Measurements from ENCODE around the gene ATF3. TPM values are rescaled to one million over a fixed set of nuclear protein-coding genes. Genes with fewer than 3 reads are reported as not detected.

Gene ATF3
- total RNA-seq, 1 experiment from 2014 or later, result 114 TPM

DNA sequence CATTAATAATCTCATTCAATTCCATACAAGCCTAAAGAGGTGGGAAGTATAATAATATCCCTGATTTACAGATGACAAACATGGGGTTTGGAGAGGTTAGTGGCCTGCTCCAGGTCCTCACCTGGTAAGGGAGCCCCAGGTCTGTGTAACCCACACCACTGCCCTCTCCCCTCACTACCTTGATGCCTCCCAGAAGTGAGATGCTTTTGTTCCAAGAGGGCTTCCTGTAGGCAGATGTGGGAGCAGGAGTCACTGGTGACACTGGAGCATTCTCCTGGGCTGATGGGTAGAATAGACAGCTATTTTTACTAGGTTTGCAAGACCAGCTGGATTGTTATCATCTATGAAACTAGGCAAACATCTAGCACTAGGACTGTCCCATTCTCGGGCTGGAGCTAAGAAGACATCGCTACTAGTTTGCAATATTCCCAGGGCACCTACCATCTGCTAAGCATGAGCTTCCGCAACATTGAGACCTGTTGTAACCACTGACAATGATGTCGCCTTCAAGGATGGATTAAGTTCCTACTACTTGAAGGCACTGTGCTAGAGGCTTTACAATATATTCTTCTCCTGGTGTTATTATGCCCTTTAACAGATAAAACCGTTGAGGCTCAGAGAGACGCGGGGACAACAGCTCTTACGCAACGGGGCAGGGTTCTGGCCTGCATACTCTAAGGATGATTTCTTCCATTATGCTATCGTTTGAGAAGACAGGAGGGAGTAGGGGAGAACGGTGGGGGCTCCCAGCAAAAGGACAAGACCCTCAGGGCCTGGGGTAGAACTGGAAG lies 56.0 kb downstream of the ATF3 start:
- Mint-ChIP-seq H3K4me1 (ENCODE audit: insufficient read depth, unreplicated experiment) (peaks cover 16% of the 10 kb centered on the region), H3K4me3 (ENCODE audit: unreplicated experiment) (no peak overlapping the region), H3K36me3 (ENCODE audit: insufficient read depth, unreplicated experiment) (no peaks in the 10 kb centered on the region), H3K27ac (ENCODE audit: low read depth, unreplicated experiment) (no peak overlapping the region), H3K27me3 (ENCODE audit: insufficient read depth, unreplicated experiment) (peaks cover 30% of the 10 kb centered on the region), H3K9me3 (ENCODE audit: unreplicated experiment) (no peaks in the 10 kb centered on the region)
- ChIA-PET CTCF (interaction anchor here (0.5 to 1.6 kb wide), 15 partner anchors 12 to 213 kb away, joined by 3 to 6 read pairs (median 3); no protein-coding TSS in a partner anchor), POLR2A (interaction anchor here (0.6 to 0.9 kb wide), 3 partner anchors 76 to 400 kb away, joined by 3 read pairs; partner anchors contain the start of genes NSL1 and TATDN3)
- DNase-seq (ENCODE audit: unreplicated experiment), result no peak
- TF ChIP-seq, protein P1, sequence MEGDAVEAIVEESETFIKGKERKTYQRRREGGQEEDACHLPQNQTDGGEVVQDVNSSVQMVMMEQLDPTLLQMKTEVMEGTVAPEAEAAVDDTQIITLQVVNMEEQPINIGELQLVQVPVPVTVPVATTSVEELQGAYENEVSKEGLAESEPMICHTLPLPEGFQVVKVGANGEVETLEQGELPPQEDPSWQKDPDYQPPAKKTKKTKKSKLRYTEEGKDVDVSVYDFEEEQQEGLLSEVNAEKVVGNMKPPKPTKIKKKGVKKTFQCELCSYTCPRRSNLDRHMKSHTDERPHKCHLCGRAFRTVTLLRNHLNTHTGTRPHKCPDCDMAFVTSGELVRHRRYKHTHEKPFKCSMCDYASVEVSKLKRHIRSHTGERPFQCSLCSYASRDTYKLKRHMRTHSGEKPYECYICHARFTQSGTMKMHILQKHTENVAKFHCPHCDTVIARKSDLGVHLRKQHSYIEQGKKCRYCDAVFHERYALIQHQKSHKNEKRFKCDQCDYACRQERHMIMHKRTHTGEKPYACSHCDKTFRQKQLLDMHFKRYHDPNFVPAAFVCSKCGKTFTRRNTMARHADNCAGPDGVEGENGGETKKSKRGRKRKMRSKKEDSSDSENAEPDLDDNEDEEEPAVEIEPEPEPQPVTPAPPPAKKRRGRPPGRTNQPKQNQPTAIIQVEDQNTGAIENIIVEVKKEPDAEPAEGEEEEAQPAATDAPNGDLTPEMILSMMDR (IDR thresholded peaks at IDR 0.05; ENCODE audit: unreplicated experiment), result no peak
- no TSS peak for BruUV-seq (replicated peaks)
- intact Hi-C loops (cut with micrococcal nuclease), result loop anchor here (1.0 to 2.0 kb wide), 2 partner anchors 118 to 330 kb away; no protein-coding TSS in a partner anchor

DNA sequence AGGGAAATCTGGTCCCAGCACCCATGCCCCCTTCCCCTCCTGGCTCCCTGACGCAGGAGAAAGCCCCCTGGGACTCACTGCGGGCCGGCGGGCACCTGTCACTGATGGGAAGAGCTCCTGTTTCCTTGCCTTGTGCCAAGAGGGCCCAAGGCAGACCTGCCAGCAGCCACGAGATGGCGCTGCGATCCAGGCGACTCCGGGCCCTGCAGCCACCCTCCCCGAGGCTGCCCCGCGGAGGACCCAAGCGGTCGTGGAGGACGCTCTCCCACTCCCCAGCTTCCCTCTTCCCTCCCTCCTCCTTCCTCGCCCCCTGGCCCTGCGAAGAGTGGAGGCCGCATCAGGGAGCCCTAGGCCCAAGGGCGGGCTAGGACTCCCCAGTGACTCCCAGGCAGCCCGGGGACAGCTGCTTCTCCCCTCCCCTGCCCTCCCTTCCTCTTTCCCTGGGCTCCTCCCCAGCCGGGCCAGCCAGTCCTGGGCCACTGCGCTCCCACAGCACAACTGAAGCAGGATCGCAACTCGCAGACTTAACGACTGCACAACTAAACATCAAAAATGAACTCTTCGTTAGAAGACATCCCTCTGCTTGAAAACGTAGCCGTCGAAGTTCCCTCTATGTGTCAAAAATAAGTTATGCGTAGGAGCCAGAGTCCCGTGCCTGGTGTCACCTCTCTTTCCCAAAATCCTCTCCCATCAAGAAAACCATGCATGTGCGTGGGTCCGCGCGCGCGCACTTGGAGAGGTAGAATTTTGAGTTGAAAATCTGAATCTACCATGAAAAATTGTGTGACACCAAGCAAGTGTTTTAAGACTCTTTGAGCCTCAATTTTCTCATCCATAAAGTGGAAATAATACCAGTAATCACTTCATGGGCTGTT lies 56.9 kb downstream of the ATF3 start:
- CTCF ChIA-PET, result interaction anchor here (0.6 to 1.6 kb wide), 9 partner anchors 13 to 187 kb away, joined by 3 to 6 read pairs (median 4); no protein-coding TSS in a partner anchor
- H3K9me3 Mint-ChIP-seq (ENCODE audit: unreplicated experiment), result no peaks in the 10 kb centered on the region
- H3K4me1 Mint-ChIP-seq (ENCODE audit: insufficient read depth, unreplicated experiment), result peaks cover 16% of the 10 kb centered on the region
- H3K36me3 Mint-ChIP-seq (ENCODE audit: insufficient read depth, unreplicated experiment), result no peaks in the 10 kb centered on the region
- intact Hi-C loops (cut with micrococcal nuclease), result loop anchor here (1.0 to 2.0 kb wide), 3 partner anchors 33 to 329 kb away; partner anchors contain the start of gene BATF3
- no peak overlapping the region for H3K4me3 Mint-ChIP-seq (ENCODE audit: unreplicated experiment)
- H3K27ac Mint-ChIP-seq (ENCODE audit: low read depth, unreplicated experiment), result peak overlapping the region; percentile 62
- BruUV-seq (replicated peaks), result no TSS peak
- TF ChIP-seq, protein P1 (IDR thresholded peaks at IDR 0.05; ENCODE audit: unreplicated experiment), result peak; percentile 75
- peaks cover 21% of the 10 kb centered on the region for H3K27me3 Mint-ChIP-seq (ENCODE audit: insufficient read depth, unreplicated experiment)
- POLR2A ChIA-PET, result interaction anchor here (0.5 to 0.9 kb wide), 2 partner anchors 89 to 126 kb away, joined by 3 read pairs; partner anchors contain the start of genes NSL1 and TATDN3
- DNase-seq (ENCODE audit: unreplicated experiment), result peak; percentile 56

DNA sequence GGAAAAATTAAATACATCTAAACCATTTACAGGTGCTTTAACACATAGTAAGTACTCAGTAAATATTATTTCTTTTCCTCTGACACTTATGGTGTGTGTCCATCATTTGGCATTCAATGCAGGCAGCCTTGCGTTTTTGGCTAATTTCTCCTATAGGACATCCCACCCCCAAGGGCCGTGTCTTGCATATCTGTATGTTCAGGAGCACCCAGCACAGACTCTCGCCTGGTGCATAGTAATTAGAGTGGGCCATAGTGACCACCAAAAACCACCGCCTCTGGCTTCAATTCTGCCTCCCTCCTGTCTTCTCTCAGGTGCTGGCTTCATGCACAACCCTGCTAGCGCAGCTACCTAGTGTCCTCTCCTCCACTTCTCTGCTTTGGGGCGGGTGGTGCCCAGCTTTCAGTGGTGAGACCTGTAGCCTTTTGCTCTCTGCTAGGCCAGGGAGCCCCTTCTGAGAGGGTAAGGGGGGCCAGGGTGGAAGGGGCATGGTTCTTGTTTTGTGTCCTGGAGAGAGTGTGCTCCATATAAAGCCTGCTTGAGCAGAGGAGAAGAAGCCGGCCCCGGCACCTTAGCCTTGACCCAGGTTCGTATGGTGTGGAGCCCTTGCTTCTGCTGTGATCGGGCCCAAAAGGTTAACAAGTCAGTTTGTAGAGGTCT lies 57.7 kb downstream of the ATF3 start:
- ChIA-PET CTCF (no interaction called here), POLR2A (interaction anchor here (0.5 kb wide), 1 partner anchor 90 kb away, joined by 3 read pairs; no protein-coding TSS in a partner anchor)
- intact Hi-C loops (cut with micrococcal nuclease), result loop anchor here (2.0 kb wide), 1 partner anchor 33 kb away; the partner anchor contains the start of gene BATF3

More for the DNA sequence above, 57.7 kb downstream of the ATF3 start:
- Mint-ChIP-seq H3K9me3 (ENCODE audit: unreplicated experiment) (no peaks in the 10 kb centered on the region), H3K4me3 (ENCODE audit: unreplicated experiment) (no peak overlapping the region), H3K27ac (ENCODE audit: low read depth, unreplicated experiment) (no peak overlapping the region), H3K36me3 (ENCODE audit: insufficient read depth, unreplicated experiment) (no peaks in the 10 kb centered on the region), H3K4me1 (ENCODE audit: insufficient read depth, unreplicated experiment) (peaks cover 23% of the 10 kb centered on the region), H3K27me3 (ENCODE audit: insufficient read depth, unreplicated experiment) (peaks cover 13% of the 10 kb centered on the region)
- TF ChIP-seq, protein P1 (IDR thresholded peaks at IDR 0.05; ENCODE audit: unreplicated experiment), result no peak
- DNase-seq (ENCODE audit: unreplicated experiment), result no peak
- BruUV-seq (replicated peaks), result no TSS peak

Measured in MCF 10A (cell line).